GM18505 (cell line): Measurements from ENCODE around the gene RPL37A.

ENCODE experiments used
- ATAC-seq: cut with Tn5 transposase; IDR thresholded peaks from one replicate; pipeline ENCODE4 v1.9.1; 2021; ENCODE audit not compliant: unreplicated experiment
- POLR2A ChIP-seq: IDR thresholded peaks from 4 replicates; pipeline ENCODE4 v1.6.1; 2011; ENCODE audit warnings: borderline replicate concordance; ENCODE audit not compliant: insufficient read depth, insufficient read length; ENCODE audit errors: extremely low read depth

Gene RPL37A

DNA sequence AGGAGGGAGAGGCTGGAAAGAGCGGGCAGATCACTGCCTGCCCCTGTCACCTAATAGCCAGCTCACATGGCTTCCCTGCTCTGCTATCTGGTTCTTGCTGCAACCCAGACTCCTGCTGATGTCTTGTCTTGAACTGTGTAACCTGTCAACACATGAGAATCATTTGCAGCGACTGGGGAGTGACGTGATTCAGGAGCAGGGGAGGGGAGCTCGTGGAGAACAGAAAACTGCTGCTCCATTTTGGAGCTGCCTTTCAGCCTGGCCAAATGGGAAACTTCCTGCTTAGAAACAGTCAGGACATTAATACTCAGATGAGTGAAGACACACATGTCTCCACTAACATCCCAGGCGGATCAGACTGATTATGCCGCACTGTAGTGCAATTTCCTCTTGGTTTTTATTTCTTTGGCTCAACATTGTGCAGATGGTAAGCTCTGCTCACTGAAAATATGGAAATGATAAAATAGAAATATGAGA lies 38.1 kb downstream of the RPL37A start:
- TF ChIP-seq POLR2A: no peak
- ATAC-seq: no peak

DNA sequence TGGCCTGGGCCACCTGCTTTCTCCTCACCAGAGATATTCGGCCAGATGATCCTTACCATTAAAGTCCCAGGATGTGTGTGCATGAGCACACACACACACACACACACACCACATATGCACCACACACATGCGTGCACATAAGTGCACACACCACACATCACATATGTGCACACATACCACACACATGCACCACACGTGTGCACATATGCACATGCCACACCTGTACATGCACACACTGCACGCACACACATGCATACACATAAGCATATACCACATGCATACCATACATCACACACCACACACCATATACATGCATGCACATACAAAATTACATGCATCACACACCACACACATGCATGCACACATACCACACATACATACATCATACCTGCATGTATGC lies 38.7 kb downstream of the RPL37A start:
- no peak for TF ChIP-seq POLR2A
- no peak for ATAC-seq

DNA sequence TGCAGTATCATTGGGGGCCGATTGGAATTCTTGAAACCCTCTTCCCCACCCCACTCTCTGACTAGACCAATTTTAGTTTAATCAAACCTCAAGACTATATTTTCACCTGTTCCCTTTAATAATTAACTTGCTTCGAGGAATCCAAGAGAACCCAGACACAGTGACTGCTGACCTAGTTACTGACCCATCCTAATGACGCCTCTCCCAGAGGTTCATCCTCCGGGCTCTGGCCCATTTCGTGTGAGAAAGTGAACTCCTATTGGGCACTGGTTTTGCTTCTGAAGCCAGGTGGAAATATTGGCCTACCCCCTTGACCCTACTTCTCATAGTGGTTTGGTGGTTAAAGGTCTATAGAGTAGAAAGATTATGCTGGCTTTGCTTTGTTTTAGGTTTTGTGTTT lies 39.9 kb downstream of the RPL37A start:
- TF ChIP-seq POLR2A: no peak
- ATAC-seq: no peak

DNA sequence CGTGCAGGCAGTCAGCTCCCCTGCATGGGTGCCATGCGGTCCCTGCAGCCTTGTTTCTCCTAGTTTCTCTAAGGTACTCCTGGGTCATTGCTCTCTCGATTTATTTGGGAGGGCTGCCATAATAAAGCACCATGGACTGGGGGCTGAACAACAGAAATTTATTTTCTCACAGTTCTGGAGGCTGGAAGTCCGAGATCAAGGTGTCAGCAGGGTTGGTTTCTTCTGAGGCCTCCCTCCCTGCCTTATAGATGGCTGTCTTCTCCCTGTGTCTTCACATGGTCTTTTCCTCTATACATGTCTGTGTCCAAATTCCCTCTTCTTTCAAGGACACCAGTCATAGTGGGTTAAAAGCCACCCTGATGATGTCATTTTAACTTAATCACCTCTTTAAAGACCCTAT lies 40.5 kb downstream of the RPL37A start:
- TF ChIP-seq POLR2A: no peak
- ATAC-seq: no peak

DNA sequence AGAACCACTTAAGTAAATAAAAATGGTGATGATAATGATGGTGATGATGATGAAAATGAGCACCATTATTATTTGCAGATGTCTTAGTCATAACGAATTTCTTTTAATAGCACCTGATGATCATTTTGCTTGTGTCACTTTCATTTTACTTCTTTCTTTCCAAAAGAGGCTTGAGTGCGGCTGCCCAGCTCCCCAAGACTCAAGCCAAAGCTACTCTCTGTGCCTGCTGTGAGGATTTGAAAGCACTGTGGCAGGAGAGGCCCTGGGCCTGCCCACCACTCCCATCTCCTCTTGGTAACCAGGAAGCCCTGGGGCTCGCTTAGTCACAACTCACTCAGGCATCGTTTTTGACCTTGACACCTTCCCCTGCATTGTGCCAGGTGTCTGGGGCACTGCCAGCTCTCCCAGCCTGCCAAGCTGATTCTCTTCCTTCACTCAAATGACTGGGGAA lies 41.2 kb downstream of the RPL37A start:
- ATAC-seq: no peak
- TF ChIP-seq POLR2A: no peak

DNA sequence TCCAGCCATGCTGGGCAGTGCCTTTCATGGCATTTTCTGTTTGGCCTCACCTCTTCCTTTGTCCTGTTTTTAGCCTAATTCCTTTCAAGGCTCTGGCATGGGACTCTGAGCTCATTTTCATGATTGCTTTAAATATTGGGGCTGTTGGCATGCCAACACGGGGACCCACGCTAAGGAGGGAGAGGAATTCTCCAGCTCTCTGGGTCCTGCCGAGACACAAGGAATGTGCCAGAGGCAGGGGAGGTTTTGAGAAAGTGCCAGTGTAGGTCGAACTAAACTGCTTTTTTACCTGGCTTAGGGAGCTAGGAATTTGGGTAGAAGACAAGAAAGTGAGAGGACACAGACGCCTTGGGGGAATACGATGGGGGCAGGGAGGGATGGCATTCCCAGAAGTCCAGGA lies 42.3 kb downstream of the RPL37A start:
- ATAC-seq: no peak
- TF ChIP-seq POLR2A: no peak

DNA sequence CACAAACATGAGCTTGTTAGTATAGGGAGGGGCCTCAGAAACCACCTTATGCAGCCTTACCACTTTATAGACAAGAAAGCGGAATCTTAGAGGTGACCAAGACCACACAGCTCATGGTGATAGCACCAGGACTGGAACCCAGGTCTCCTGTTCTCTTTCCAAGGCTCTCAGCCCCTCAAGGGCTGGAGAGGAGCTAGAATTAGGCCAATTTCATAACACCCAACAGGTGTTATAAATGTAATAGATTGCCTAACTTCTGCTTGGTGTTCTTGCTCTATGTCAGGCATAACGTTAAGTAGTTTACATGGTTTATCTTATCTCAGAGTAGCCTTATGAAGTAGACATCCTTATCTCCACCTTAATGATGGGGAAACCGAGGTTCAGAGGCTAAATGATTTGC lies 42.9 kb downstream of the RPL37A start:
- no peak for ATAC-seq
- TF ChIP-seq POLR2A: no peak

DNA sequence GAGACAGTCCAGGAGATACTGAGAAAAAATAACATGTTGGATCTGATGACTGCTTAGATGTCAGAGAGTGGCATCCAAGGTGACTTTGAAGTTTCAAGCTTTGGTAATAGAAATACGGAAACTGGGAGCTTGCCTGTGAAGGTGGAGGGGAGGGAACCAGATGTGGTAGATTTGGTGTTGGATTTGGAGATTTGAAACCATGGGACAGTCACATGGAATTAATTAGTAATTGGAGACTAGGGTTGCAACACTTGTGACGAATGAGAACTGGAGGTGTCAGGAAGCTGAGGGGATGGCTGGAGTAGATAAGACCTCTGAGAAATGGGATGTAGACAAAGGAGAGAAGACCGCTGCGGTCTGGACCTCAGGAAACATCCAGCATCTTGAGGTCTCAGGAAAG lies 46.7 kb downstream of the RPL37A start:
- no peak for TF ChIP-seq POLR2A
- no peak for ATAC-seq

DNA sequence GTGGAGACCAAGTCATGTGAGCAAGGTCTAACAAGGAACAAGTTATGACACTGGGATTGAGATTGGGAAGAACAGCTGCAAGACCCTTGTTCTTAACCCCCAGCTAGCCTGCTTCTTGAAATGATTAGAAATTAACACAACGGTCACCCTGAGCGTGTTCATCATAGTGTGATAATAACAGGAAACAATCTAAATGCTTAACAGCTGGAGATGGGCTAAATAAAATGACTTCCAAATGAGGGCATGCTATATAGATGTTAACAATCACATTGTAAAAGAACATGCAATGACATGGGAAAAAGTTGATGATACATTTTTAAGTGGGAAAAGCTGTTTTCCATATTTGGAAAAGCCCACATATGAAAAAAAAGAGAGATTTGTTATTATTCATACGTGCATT lies 47.6 kb downstream of the RPL37A start:
- ATAC-seq: no peak
- no peak for TF ChIP-seq POLR2A

DNA sequence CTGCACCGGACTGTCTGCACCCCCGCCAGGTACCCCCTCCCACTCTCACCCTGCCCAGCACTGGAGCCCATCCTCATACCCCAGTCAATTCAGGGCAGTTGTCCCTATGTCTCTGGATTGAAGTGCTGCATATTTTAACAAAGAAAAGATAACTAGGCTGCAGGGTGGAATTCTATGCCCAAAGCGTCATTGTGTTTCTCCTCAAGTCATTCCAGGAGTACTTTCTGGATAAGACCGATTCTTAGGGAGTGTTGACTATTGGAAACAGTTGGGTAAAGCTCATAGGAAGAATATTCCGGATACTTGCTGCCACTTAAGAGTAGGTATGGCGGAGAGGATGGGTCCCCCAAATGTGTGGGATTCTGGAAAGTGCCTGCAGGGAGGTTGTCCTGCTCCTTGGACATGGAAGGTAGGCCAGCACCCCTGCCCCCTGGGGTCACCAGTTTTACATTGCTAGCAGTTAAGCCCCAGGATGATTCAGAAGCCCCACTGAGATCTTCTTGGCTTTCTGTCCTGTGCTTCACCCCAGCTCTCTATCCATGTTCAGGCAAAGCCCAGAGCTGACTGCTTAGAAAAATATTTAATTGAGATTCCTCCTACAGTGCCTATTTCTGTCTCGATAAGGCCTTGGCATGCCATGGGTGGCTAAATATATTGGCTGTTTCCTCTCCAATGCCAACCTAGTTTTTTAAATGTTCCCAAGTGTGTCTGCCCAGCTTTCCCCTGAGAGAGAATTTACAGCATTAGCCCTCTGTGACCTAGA lies 48.2 kb downstream of the RPL37A start:
- ATAC-seq: no peak
- TF ChIP-seq POLR2A: no peak

DNA sequence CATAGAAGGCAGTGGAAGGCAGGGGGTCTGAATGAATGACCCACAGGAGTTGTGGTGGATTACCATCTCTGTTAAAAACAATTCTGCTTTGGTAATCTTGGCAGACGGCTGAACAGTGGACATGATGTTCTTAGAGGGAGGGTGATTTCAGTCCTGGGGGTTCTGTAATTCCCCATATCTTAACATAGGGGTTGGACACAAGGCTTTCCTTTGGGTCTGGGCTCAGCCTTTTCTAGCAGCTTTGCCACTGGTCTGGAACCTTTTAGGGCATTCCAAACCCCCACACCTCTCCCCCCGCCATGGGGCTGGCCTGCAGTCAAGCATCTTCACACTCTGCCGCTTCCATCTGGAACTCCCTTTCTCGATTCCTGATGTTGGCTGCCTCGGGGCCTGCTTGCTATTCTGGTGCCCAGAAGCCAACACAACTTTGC lies 50.3 kb downstream of the RPL37A start:
- no peak for TF ChIP-seq POLR2A
- no peak for ATAC-seq

DNA sequence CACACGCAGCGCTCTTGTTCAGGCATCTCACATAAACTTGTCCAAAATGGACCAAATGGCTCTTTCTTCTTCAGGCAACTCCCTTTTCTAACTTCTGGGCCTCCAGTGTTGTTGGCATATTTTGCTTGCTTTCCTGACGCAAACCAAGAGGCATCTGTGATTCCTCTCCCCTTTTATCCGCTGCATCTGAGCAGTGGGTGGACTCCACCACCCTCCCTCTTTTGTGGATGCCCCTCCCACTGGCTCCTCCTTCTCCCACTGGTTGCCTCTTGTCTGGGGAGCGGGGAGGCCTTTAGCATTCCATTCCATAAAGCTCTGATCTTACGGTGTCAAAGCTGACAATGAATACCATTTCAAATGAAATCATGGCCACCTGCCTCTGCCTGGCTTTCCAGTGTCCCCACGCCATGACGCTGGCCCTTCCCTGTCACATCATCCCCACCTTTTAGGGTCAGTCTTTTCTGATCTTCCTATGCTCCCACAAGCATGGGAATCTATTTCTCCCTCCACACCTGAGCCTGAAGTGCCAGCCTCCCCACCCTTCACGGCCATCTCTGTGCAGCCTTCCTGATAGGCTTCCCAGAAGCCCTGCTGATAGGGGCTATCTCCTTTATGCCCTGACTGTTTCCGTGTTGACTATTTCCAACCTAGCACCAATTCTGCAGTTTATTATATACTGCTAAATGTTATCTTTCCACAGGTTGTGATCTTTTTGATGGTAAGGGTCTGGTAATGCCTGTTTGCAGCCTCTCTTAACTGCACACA lies 51.5 kb downstream of the RPL37A start:
- no peak for TF ChIP-seq POLR2A
- ATAC-seq: no peak

DNA sequence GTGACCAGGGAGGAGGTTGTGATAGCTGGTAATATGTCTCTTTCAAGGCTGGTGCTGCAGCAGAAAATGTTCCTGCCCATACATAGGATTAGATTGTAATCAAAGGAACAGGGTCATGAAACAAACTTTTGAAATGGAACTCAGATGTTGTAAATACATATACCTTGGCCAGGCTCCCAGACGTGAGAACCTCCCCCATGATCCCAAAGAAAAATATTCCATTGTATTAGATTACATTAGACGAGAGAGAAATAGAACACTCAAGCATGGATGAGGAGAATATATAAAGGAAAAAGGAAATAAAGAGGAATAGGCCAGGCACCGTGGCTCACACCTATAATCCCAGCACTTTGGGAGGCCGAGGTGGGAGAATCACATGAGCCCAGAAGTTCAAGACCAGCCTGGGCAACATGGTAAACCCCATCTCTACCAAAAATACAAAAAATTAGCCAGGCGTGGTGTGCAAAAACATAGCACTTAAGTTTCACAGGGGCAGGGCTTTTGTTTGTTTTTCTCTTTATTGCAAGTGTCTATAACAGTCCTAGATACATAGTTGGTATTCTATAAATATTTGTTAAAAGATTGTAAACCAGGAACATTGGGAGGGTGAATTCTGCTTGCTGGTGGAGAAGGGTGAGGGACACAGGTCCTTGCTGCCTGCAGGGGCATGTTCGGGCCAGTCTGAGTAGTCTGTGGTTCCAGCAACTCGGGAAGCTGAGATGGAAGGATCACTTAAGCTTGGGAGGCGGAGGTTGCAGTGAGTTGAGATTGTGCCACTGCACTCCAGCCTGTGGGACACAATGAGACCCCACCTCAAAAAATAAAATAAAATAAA lies 52.8 kb downstream of the RPL37A start:
- TF ChIP-seq POLR2A: no peak
- no peak for ATAC-seq
